Activated B cell treated with CpG ODN at 0.5 μM for 24 hours (primary cell): Measurements from ENCODE around the gene CD101. TPM values are rescaled to one million over a fixed set of nuclear protein-coding genes. Genes with fewer than 3 reads are reported as not detected.

ENCODE experiments used
- ATAC-seq: fragments of 200-7000 bp; cut with Tn5 transposase; one replicate; pipeline ENCODE4 v1.10.0; 2021; ENCODE audit warnings: low read depth, mild to moderate bottlenecking, moderate library complexity
- CTCF ChIA-PET: fragments of 350-600 bp; sonication (Branson Sonifier 250); formaldehyde crosslinking; loops from one replicate; lab custom pipeline; 2021; ENCODE audit warnings: antibody characterized with exemption; lab: Charles Lee
- POLR2A ChIA-PET: fragments of 350-600 bp; sonication (Branson Sonifier 250); formaldehyde crosslinking; loops from one replicate; lab custom pipeline; 2021; ENCODE audit warnings: antibody characterized with exemption; lab: Charles Lee
- DNase-seq: peaks from one replicate; pipeline ENCODE4 v3.0.0; 2022
- H3K27ac Mint-ChIP-seq: one replicate; pipeline ENCODE4 v1.8.0; 2020; ENCODE audit warnings: mixed read lengths
- H3K27me3 Mint-ChIP-seq: one replicate; pipeline ENCODE4 v1.8.0; 2021; ENCODE audit warnings: mixed read lengths
- H3K36me3 Mint-ChIP-seq: one replicate; pipeline ENCODE4 v1.8.0; 2021; ENCODE audit warnings: low read depth, mixed read lengths
- H3K4me1 Mint-ChIP-seq: one replicate; pipeline ENCODE4 v1.8.0; 2021; ENCODE audit warnings: mixed read lengths
- H3K4me3 Mint-ChIP-seq: one replicate; pipeline ENCODE4 v1.8.0; 2020; ENCODE audit warnings: mild to moderate bottlenecking, mixed read lengths
- H3K9me3 Mint-ChIP-seq: one replicate; pipeline ENCODE4 v1.8.0; 2020; ENCODE audit warnings: mixed read lengths
- intact Hi-C: fragments of 100-400 bp; cut with micrococcal nuclease; formaldehyde crosslinking; loops from one replicate; pipeline ENCODE4 v1.15.1; 2024
- total RNA-seq: library from RNA; stranded (reverse); gene quantifications from 2 replicates; pipeline ENCODE4 v1.2.3, GENCODE V29; 2022
- TF ChIP-seq, protein P1 (sequence below): fragments of 200-600 bp; IDR thresholded peaks from one replicate; pipeline ENCODE4 v1.8.0; 2022; ENCODE audit warnings: antibody characterized with exemption, mild to moderate bottlenecking

The CD101 gene
- total RNA-seq, 1 donor from 2014 or later: 0.42 TPM

DNA sequence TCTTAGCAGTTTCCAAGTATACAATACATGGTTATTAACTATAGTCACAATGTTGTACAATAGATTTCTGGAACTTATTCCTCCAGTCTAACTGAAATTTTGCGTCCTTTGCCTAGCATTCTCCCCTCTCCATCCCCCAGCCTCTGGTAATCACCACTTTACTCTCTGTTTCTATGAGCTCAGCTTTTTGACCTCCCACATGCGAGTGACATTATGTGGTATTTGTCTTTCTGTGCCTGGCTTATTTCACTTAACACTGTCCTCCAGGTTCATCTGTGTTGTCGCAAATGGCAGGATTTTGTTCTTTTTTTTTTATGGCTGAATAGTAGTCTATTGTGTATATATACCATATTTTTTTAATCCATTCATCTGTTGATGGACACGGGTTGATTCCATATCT lies 43.9 kb upstream of the CD101 start:
- no peaks in the 10 kb centered on the region for H3K27me3 Mint-ChIP-seq
- TF ChIP-seq, protein P1, sequence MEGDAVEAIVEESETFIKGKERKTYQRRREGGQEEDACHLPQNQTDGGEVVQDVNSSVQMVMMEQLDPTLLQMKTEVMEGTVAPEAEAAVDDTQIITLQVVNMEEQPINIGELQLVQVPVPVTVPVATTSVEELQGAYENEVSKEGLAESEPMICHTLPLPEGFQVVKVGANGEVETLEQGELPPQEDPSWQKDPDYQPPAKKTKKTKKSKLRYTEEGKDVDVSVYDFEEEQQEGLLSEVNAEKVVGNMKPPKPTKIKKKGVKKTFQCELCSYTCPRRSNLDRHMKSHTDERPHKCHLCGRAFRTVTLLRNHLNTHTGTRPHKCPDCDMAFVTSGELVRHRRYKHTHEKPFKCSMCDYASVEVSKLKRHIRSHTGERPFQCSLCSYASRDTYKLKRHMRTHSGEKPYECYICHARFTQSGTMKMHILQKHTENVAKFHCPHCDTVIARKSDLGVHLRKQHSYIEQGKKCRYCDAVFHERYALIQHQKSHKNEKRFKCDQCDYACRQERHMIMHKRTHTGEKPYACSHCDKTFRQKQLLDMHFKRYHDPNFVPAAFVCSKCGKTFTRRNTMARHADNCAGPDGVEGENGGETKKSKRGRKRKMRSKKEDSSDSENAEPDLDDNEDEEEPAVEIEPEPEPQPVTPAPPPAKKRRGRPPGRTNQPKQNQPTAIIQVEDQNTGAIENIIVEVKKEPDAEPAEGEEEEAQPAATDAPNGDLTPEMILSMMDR: no peak
- intact Hi-C loops: no loop called here
- ChIA-PET POLR2A (no interaction called here), CTCF (no interaction called here)
- H3K27ac Mint-ChIP-seq: no peak overlapping the region
- DNase-seq: no peak
- H3K36me3 Mint-ChIP-seq: no peaks in the 10 kb centered on the region
- H3K4me1 Mint-ChIP-seq: no peaks in the 10 kb centered on the region
- ATAC-seq: no peak
- H3K9me3 Mint-ChIP-seq: no peaks in the 10 kb centered on the region
- no peak overlapping the region for H3K4me3 Mint-ChIP-seq

DNA sequence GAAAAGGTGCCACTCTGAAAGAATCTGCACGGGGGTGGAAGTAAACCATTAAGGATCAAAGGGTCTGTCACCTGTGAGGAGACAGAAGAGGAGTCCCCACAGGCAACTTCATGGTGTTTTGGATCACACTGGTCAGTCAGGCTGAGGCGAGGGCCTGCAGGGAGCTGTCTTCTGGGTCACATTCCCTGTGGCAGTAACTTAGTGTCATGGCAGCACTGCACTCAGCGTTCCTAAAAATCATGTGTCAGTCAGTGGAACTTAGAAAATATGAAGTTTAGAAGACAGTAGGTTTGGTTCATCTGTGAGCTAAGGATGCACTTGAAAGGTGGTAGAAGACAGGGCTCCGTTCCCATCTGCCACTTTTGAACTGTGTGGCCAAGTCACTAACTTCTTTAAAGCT lies 43.5 kb upstream of the CD101 start:
- CTCF ChIA-PET: no interaction called here
- Mint-ChIP-seq H3K4me1 (no peaks in the 10 kb centered on the region), H3K9me3 (no peaks in the 10 kb centered on the region), H3K4me3 (no peak overlapping the region), H3K27ac (no peak overlapping the region), H3K27me3 (no peaks in the 10 kb centered on the region), H3K36me3 (no peaks in the 10 kb centered on the region)
- TF ChIP-seq, protein P1: no peak
- POLR2A ChIA-PET: no interaction called here
- ATAC-seq (no peak), DNase-seq (no peak)
- intact Hi-C loops: no loop called here

DNA sequence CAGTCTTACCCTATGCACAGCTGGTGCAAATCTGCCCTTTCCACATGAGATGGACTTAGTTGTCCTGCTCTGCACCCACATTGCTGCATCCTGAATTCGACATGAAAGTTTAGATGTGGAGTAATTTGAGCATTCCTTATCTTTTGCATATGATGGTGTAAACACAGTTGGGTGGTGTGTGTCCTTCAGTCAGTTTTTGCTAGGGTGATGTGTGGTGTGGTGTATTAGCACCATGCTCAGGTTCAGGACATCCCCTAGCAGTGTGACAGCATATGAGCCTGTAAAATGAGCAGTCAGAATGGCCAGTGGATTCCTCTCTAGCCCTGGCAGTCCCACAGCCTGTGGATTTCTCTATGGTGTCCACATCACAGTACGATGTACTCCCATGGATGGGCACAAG lies 42.6 kb upstream of the CD101 start:
- DNase-seq: no peak
- Mint-ChIP-seq H3K4me3 (no peak overlapping the region), H3K27ac (no peak overlapping the region), H3K4me1 (no peaks in the 10 kb centered on the region), H3K27me3 (no peaks in the 10 kb centered on the region), H3K36me3 (no peaks in the 10 kb centered on the region), H3K9me3 (no peaks in the 10 kb centered on the region)
- intact Hi-C loops: no loop called here
- ChIA-PET POLR2A (no interaction called here), CTCF (no interaction called here)
- TF ChIP-seq, protein P1: no peak
- no peak for ATAC-seq

DNA sequence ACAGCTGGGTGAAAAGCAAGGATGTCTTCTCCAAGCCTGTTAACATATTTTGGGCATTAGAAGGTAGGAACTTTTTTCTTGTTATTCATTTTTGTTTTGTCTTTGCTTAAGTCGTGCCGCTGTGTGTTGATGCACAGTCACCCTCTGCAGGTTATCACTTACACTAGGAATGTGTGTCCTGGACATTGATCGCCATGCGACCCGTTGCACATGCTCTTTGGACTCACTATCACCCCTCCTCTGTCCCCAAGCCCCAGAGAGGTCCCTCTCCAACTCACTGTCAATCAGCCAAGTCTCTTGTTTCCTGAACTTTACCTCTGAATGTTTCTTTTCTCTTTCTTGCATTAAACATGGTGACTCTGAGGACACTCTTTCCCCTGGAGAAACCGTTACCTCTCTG lies 40.0 kb upstream of the CD101 start:
- no peaks in the 10 kb centered on the region for H3K27me3 Mint-ChIP-seq
- no peak overlapping the region for H3K27ac Mint-ChIP-seq
- no peaks in the 10 kb centered on the region for H3K9me3 Mint-ChIP-seq
- ChIA-PET CTCF (no interaction called here), POLR2A (no interaction called here)
- H3K36me3 Mint-ChIP-seq: no peaks in the 10 kb centered on the region
- H3K4me3 Mint-ChIP-seq: no peak overlapping the region
- H3K4me1 Mint-ChIP-seq: no peaks in the 10 kb centered on the region
- TF ChIP-seq, protein P1: no peak
- DNase-seq: no peak
- intact Hi-C loops: no loop called here
- no peak for ATAC-seq

DNA sequence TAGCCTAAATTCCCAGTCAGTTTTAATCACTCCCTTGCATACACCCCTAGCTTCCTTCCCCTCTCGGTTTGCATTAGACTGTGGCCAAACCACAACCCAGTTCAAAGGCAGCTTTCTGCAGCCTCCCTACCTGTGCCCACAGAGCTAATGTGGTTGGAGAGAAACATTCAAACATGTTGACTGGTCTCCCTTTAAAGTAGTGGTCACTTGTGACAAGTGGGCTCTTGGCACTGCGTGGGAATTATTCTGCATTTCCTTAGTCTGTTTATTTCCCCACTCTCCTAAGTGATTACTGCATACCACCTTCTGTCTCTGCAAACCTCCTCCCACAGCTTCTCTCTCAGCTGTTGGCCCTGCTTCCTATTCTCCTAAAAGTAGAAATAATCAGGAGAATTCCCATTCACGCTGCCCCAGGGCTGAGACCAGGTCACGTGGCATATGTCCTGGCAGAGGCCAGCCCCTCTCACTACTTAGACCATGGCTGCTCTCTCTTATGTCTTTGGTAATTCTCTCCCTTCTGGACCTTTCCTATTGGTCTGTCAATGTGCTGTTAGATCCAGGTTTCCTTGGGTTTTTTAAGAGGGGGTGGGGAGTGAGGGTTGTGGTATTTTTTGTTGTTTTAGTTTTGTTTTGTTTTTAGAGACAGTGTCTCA lies 38.4 kb upstream of the CD101 start:
- ChIA-PET POLR2A (no interaction called here), CTCF (no interaction called here)
- Mint-ChIP-seq H3K4me1 (no peaks in the 10 kb centered on the region), H3K27me3 (no peaks in the 10 kb centered on the region), H3K9me3 (no peaks in the 10 kb centered on the region), H3K36me3 (no peaks in the 10 kb centered on the region), H3K4me3 (no peak overlapping the region), H3K27ac (no peak overlapping the region)
- DNase-seq: no peak
- no peak for ATAC-seq
- TF ChIP-seq, protein P1: no peak
- intact Hi-C loops: no loop called here
